ENCODE results near the gene PLEKHH2. TPM values are rescaled to one million over a fixed set of nuclear protein-coding genes. Genes with fewer than 3 reads are reported as not detected.
"Not testable (repeated sequence)": the region's sequence is repeated elsewhere in the genome, so short reads cannot be mapped to it uniquely, and the experiment has no call there.

The PLEKHH2 gene
- total and polyA plus RNA-seq, 4 donors: 9.0 to 19.8 (median 15.5) TPM

- peak overlapping the region; percentile 33 for H3K27ac ChIP-seq (ENCODE audit: low read depth, low read length)
- H3K4me3 ChIP-seq (ENCODE audit: low read depth, low read length): no peak overlapping the region
- 48% methylated on average over 3 of the region's 6 CpGs for WGBS (ENCODE audit: insufficient coverage)
Observed at GRCh38 chr2:43634604-43635306, 2.3 kb upstream of the PLEKHH2 start.

GRCh38 chr2:43636153-43636552 lies 907 bp upstream of the PLEKHH2 start:
- H3K4me3 ChIP-seq (ENCODE audit: low read depth, low read length); DNase-seq (ENCODE audit: low read depth in 4 of 6, low spot score in 6 of 6); H3K4me1 ChIP-seq (ENCODE audit: control insufficient read depth, insufficient read depth, low read length); H3K36me3 ChIP-seq (ENCODE audit: control insufficient read depth, insufficient read depth, low read length); H3K9me3 ChIP-seq (ENCODE audit: control insufficient read depth, insufficient read depth, low read length); H3K27ac ChIP-seq (ENCODE audit: low read depth, low read length): not testable (repeated sequence)
- H3K27me3 ChIP-seq (ENCODE audit: control insufficient read depth, insufficient read depth, low read length): peaks cover 15% of the 10 kb centered on the region
- WGBS (ENCODE audit: insufficient coverage): 99% methylated on average over 8 of the region's 12 CpGs

More at GRCh38 chr2:43634604-43635306, 2.3 kb upstream of the PLEKHH2 start:
- Histone ChIP-seq H3K36me3 (ENCODE audit: control insufficient read depth, insufficient read depth, low read length) (no peaks in the 10 kb centered on the region), H3K27me3 (ENCODE audit: control insufficient read depth, insufficient read depth, low read length) (peaks cover 15% of the 10 kb centered on the region), H3K4me1 (ENCODE audit: control insufficient read depth, insufficient read depth, low read length) (peaks cover 7% of the 10 kb centered on the region), H3K9me3 (ENCODE audit: control insufficient read depth, insufficient read depth, low read length) (peaks cover 1% of the 10 kb centered on the region)
- DNase-seq (ENCODE audit: low read depth in 4 of 6, low spot score in 6 of 6): peak in 2 of 6 donors; percentile 51 to 70

- Histone ChIP-seq H3K4me3 (ENCODE audit: low read depth, low read length) (peak overlapping the region; percentile 57), H3K27ac (ENCODE audit: low read depth, low read length) (no peak overlapping the region), H3K9me3 (ENCODE audit: control insufficient read depth, insufficient read depth, low read length) (peaks cover 2% of the 10 kb centered on the region), H3K4me1 (ENCODE audit: control insufficient read depth, insufficient read depth, low read length) (peaks cover 7% of the 10 kb centered on the region), H3K36me3 (ENCODE audit: control insufficient read depth, insufficient read depth, low read length) (no peaks in the 10 kb centered on the region), H3K27me3 (ENCODE audit: control insufficient read depth, insufficient read depth, low read length) (peaks cover 15% of the 10 kb centered on the region)
- 33% methylated on average over 10 of the region's 10 CpGs for WGBS (ENCODE audit: insufficient coverage)
- DNase-seq (ENCODE audit: low read depth in 4 of 6, low spot score in 6 of 6): no peak
Observed at GRCh38 chr2:43636621-43637020, 439 bp upstream of the PLEKHH2 start.

GRCh38 chr2:43642363-43642762 lies 5.3 kb downstream of the PLEKHH2 start:
- no peaks in the 10 kb centered on the region for H3K4me1 ChIP-seq (ENCODE audit: control insufficient read depth, insufficient read depth, low read length)
- H3K27me3 ChIP-seq (ENCODE audit: control insufficient read depth, insufficient read depth, low read length): peaks cover 5% of the 10 kb centered on the region

GRCh38 chr2:43643680-43644079 lies 6.6 kb downstream of the PLEKHH2 start:
- Histone ChIP-seq H3K27ac (ENCODE audit: low read depth, low read length) (no peak overlapping the region), H3K36me3 (ENCODE audit: control insufficient read depth, insufficient read depth, low read length) (no peaks in the 10 kb centered on the region), H3K27me3 (ENCODE audit: control insufficient read depth, insufficient read depth, low read length) (no peaks in the 10 kb centered on the region), H3K4me3 (ENCODE audit: low read depth, low read length) (no peak overlapping the region), H3K4me1 (ENCODE audit: control insufficient read depth, insufficient read depth, low read length) (no peaks in the 10 kb centered on the region), H3K9me3 (ENCODE audit: control insufficient read depth, insufficient read depth, low read length) (peaks cover 2% of the 10 kb centered on the region)
- DNase-seq (ENCODE audit: low read depth in 4 of 6, low spot score in 6 of 6): no peak
- no CpG with 5 or more reads among the region's 1 CpG for WGBS (ENCODE audit: insufficient coverage)

More at GRCh38 chr2:43642363-43642762, 5.3 kb downstream of the PLEKHH2 start:
- Histone ChIP-seq H3K4me3 (ENCODE audit: low read depth, low read length) (no peak overlapping the region), H3K36me3 (ENCODE audit: control insufficient read depth, insufficient read depth, low read length) (no peaks in the 10 kb centered on the region), H3K27ac (ENCODE audit: low read depth, low read length) (no peak overlapping the region), H3K9me3 (ENCODE audit: control insufficient read depth, insufficient read depth, low read length) (peaks cover 2% of the 10 kb centered on the region)
- no peak for DNase-seq (ENCODE audit: low read depth in 4 of 6, low spot score in 6 of 6)
- 40% methylated on average over 1 of the region's 2 CpGs for WGBS (ENCODE audit: insufficient coverage)

- no peaks in the 10 kb centered on the region for H3K27me3 ChIP-seq (ENCODE audit: control insufficient read depth, insufficient read depth, low read length)
- H3K4me1 ChIP-seq (ENCODE audit: control insufficient read depth, insufficient read depth, low read length): no peaks in the 10 kb centered on the region
- 100% methylated on average over 1 of the region's 3 CpGs for WGBS (ENCODE audit: insufficient coverage)
- H3K36me3 ChIP-seq (ENCODE audit: control insufficient read depth, insufficient read depth, low read length): no peaks in the 10 kb centered on the region
- H3K9me3 ChIP-seq (ENCODE audit: control insufficient read depth, insufficient read depth, low read length): no peaks in the 10 kb centered on the region
- no peak overlapping the region for H3K27ac ChIP-seq (ENCODE audit: low read depth, low read length)
- no peak overlapping the region for H3K4me3 ChIP-seq (ENCODE audit: low read depth, low read length)
- DNase-seq (ENCODE audit: low read depth in 4 of 6, low spot score in 6 of 6): peak in 1 of 6 donors; percentile 8
Observed at GRCh38 chr2:43648994-43649701, 12.1 kb downstream of the PLEKHH2 start.

- H3K27ac ChIP-seq (ENCODE audit: low read depth, low read length): no peak overlapping the region
- 69% methylated on average over 2 of the region's 2 CpGs for WGBS (ENCODE audit: insufficient coverage)
- H3K9me3 ChIP-seq (ENCODE audit: control insufficient read depth, insufficient read depth, low read length): no peaks in the 10 kb centered on the region
- DNase-seq (ENCODE audit: low read depth in 4 of 6, low spot score in 6 of 6): no peak
- no peaks in the 10 kb centered on the region for H3K36me3 ChIP-seq (ENCODE audit: control insufficient read depth, insufficient read depth, low read length)
- H3K4me3 ChIP-seq (ENCODE audit: low read depth, low read length): no peak overlapping the region
- H3K4me1 ChIP-seq (ENCODE audit: control insufficient read depth, insufficient read depth, low read length): no peaks in the 10 kb centered on the region
- no peaks in the 10 kb centered on the region for H3K27me3 ChIP-seq (ENCODE audit: control insufficient read depth, insufficient read depth, low read length)
Observed at GRCh38 chr2:43653506-43653905, 16.4 kb downstream of the PLEKHH2 start.

GRCh38 chr2:43657241-43657640 lies 20.2 kb downstream of the PLEKHH2 start:
- H3K27me3 ChIP-seq (ENCODE audit: control insufficient read depth, insufficient read depth, low read length): no peaks in the 10 kb centered on the region
- H3K4me3 ChIP-seq (ENCODE audit: low read depth, low read length): no peak overlapping the region
- WGBS (ENCODE audit: insufficient coverage): 80% methylated on average over 1 of the region's 3 CpGs
- no peak for DNase-seq (ENCODE audit: low read depth in 4 of 6, low spot score in 6 of 6)
- H3K27ac ChIP-seq (ENCODE audit: low read depth, low read length): no peak overlapping the region
- H3K4me1 ChIP-seq (ENCODE audit: control insufficient read depth, insufficient read depth, low read length): no peaks in the 10 kb centered on the region
- no peaks in the 10 kb centered on the region for H3K36me3 ChIP-seq (ENCODE audit: control insufficient read depth, insufficient read depth, low read length)
- H3K9me3 ChIP-seq (ENCODE audit: control insufficient read depth, insufficient read depth, low read length): no peaks in the 10 kb centered on the region

- Histone ChIP-seq H3K36me3 (ENCODE audit: control insufficient read depth, insufficient read depth, low read length) (no peaks in the 10 kb centered on the region), H3K9me3 (ENCODE audit: control insufficient read depth, insufficient read depth, low read length) (no peaks in the 10 kb centered on the region), H3K4me1 (ENCODE audit: control insufficient read depth, insufficient read depth, low read length) (no peaks in the 10 kb centered on the region), H3K27ac (ENCODE audit: low read depth, low read length) (no peak overlapping the region), H3K27me3 (ENCODE audit: control insufficient read depth, insufficient read depth, low read length) (no peaks in the 10 kb centered on the region), H3K4me3 (ENCODE audit: low read depth, low read length) (peak overlapping the region; percentile 41)
- DNase-seq (ENCODE audit: low read depth in 4 of 6, low spot score in 6 of 6): peak in 3 of 6 donors; percentile 1 to 12 (median 9)
- 72% methylated on average over 5 of the region's 14 CpGs for WGBS (ENCODE audit: insufficient coverage)
Observed at GRCh38 chr2:43675646-43676321, 38.7 kb downstream of the PLEKHH2 start.
